Stimulated activated memory B cell treated with anti-CD40 and anti-IgM and Interleukin-4, amounts not matched to agents 10 μg/mL and 1 μg/mL and 100 μg/mL, for 72 hours (primary cell): ENCODE results near the gene TCTN1.
A peak's percentile ranks its signal among the peaks of the same experiment; 100 is the strongest.
"Not testable (repeated sequence)": the region's sequence is repeated elsewhere in the genome, so short reads cannot be mapped to it uniquely, and the experiment has no call there.

ENCODE experiments used
- ATAC-seq: fragments of 150-1000 bp; cut with Tn5 transposase; 2 replicates; pipeline ENCODE4 v1.10.0; 2021
- H3K27ac Mint-ChIP-seq: one replicate; pipeline ENCODE4 v1.8.0; 2022; ENCODE audit warnings: mild to moderate bottlenecking, mixed read lengths
- H3K27me3 Mint-ChIP-seq: one replicate; pipeline ENCODE4 v1.8.0; 2022; ENCODE audit warnings: mixed read lengths
- H3K36me3 Mint-ChIP-seq: one replicate; pipeline ENCODE4 v1.8.0; 2022; ENCODE audit warnings: mixed read lengths
- H3K4me1 Mint-ChIP-seq: one replicate; pipeline ENCODE4 v1.8.0; 2022; ENCODE audit warnings: mixed read lengths
- H3K4me3 Mint-ChIP-seq: one replicate; pipeline ENCODE4 v1.8.0; 2022; ENCODE audit warnings: mild to moderate bottlenecking, moderate library complexity, mixed read lengths
- H3K9me3 Mint-ChIP-seq: one replicate; pipeline ENCODE4 v1.8.0; 2022; ENCODE audit warnings: mixed read lengths

Gene TCTN1

DNA sequence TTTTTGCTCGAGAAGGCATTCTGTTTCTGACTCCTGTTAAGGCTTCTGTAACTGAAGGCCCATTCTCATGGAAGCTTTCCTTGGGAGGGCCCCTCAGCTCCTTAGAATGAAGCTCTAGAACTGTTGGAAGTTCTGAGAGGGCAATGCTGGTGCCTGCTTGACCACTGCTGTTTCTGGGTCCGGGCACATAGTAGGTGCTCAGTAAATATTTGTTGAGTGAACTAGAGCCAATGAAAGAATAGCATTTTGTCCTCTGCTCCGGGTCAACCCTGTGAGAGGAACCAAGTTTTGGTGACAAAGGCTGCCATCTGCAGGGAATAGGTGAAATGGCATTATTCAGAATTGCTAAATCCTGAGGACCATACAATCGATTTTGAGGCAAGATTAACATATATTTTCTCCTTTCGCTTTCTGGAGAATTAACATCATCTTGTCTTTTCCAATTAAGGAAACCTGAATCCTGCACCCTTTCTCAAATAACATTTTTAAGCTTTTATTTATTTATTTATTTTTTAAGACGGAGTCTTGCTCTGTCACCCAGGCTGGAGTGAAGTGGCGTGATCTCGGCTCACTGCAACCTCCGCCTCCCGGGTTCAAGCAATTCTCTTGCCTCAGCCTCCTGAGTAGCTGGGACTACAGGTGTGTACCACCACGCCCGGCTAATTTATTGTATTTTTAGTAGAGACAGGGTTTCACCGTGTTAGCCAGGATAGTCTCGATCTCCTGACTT lies 11.7 kb upstream of the TCTN1 start:
- ATAC-seq, result peak; percentile 53

GRCh38 chr12:110606253-110606611 lies 7.7 kb upstream of the TCTN1 start:
- H3K4me1 Mint-ChIP-seq, result peaks cover 43% of the 10 kb centered on the region
- peak overlapping the region; percentile 89 for H3K27ac Mint-ChIP-seq
- no peaks in the 10 kb centered on the region for H3K9me3 Mint-ChIP-seq

More for the DNA sequence above, 11.7 kb upstream of the TCTN1 start:
- Mint-ChIP-seq H3K27ac (peak overlapping the region; percentile 89), H3K4me1 (peaks cover 45% of the 10 kb centered on the region)
- H3K4me3 Mint-ChIP-seq, H3K9me3 Mint-ChIP-seq, H3K36me3 Mint-ChIP-seq, H3K27me3 Mint-ChIP-seq: not testable (repeated sequence)

GRCh38 chr12:110613071-110613770 lies 708 bp upstream of the TCTN1 start:
- H3K9me3 Mint-ChIP-seq, result no peaks in the 10 kb centered on the region
- H3K36me3 Mint-ChIP-seq, result no peaks in the 10 kb centered on the region
- no peaks in the 10 kb centered on the region for H3K27me3 Mint-ChIP-seq
- peaks cover 45% of the 10 kb centered on the region for H3K4me1 Mint-ChIP-seq
- ATAC-seq, result no peak
- H3K27ac Mint-ChIP-seq, result peak overlapping the region; percentile 93
- peak overlapping the region; percentile 89 for H3K4me3 Mint-ChIP-seq

More at GRCh38 chr12:110606253-110606611, 7.7 kb upstream of the TCTN1 start:
- no peak for ATAC-seq
- Mint-ChIP-seq H3K27me3 (no peaks in the 10 kb centered on the region), H3K36me3 (no peaks in the 10 kb centered on the region), H3K4me3 (peak overlapping the region; percentile 81)

GRCh38 chr12:110615171-110615570 lies 1.2 kb downstream of the TCTN1 start:
- H3K27me3 Mint-ChIP-seq, result no peaks in the 10 kb centered on the region
- H3K9me3 Mint-ChIP-seq, result no peaks in the 10 kb centered on the region
- no peaks in the 10 kb centered on the region for H3K36me3 Mint-ChIP-seq
- no peak for ATAC-seq
- peak overlapping the region; percentile 93 for H3K27ac Mint-ChIP-seq
- peaks cover 47% of the 10 kb centered on the region for H3K4me1 Mint-ChIP-seq
- peak overlapping the region; percentile 59 for H3K4me3 Mint-ChIP-seq

- Mint-ChIP-seq H3K27me3 (no peaks in the 10 kb centered on the region), H3K36me3 (no peaks in the 10 kb centered on the region), H3K4me1 (peaks cover 55% of the 10 kb centered on the region), H3K4me3 (no peak overlapping the region), H3K9me3 (no peaks in the 10 kb centered on the region), H3K27ac (peak overlapping the region; percentile 93)
- no peak for ATAC-seq
Measured at GRCh38 chr12:110616471-110617115, 2.7 kb downstream of the TCTN1 start.

DNA sequence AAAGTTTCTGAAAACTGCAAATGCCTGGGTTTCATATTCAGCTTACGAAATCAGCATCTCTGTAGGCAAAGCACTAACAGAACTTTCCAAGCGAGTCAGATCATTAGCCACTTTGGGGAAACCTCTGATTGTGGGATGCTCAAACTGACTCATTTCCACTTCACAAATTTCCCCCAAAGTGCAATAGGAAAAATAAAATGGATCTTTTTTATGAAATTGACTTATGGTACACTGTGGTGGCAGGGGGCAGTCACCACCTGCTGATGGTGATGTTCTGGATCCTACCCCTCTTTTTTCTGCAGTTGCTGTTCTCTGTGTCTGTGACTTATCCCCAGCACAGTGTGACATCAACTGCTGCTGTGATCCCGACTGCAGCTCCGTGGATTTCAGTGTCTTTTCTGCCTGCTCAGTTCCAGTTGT lies 5.6 kb downstream of the TCTN1 start:
- Mint-ChIP-seq H3K36me3 (peaks cover 9% of the 10 kb centered on the region), H3K27ac (peak overlapping the region; percentile 93), H3K27me3 (no peaks in the 10 kb centered on the region), H3K4me3 (peak overlapping the region; percentile 82), H3K4me1 (peaks cover 70% of the 10 kb centered on the region), H3K9me3 (no peaks in the 10 kb centered on the region)
- ATAC-seq, result peak; percentile 94

DNA sequence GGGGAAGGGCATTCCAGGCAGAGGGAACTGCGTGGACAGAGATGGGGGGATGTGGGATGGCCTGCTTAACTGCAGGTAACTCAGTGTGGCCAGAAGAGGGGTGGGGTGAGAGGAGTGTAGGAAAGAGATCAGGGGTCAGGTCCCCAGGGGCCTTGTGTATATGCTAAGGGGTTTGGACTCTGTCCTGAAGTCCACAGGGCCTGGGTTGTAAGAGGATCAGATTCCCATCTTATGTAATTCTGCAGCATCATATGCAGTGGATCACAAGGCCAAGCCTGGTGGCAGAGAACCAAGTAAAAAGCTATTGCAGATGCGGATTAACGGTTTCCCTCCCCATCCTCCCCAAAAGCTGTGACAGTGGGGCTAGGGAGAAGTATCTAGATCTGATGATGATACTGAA lies 8.7 kb downstream of the TCTN1 start:
- Mint-ChIP-seq H3K27ac (peak overlapping the region; percentile 83), H3K4me1 (peaks cover 60% of the 10 kb centered on the region), H3K27me3 (no peaks in the 10 kb centered on the region), H3K4me3 (no peak overlapping the region), H3K36me3 (peaks cover 14% of the 10 kb centered on the region), H3K9me3 (no peaks in the 10 kb centered on the region)
- ATAC-seq, result no peak

- Mint-ChIP-seq H3K4me1 (peaks cover 44% of the 10 kb centered on the region), H3K36me3 (peaks cover 22% of the 10 kb centered on the region), H3K27ac (peak overlapping the region; percentile 83), H3K9me3 (no peaks in the 10 kb centered on the region), H3K27me3 (no peaks in the 10 kb centered on the region), H3K4me3 (peak overlapping the region; percentile 68)
- ATAC-seq, result peak; percentile 81
Measured at GRCh38 chr12:110627500-110628195, 13.7 kb downstream of the TCTN1 start.

- Mint-ChIP-seq H3K27ac (peak overlapping the region; percentile 62), H3K4me1 (peaks cover 68% of the 10 kb centered on the region), H3K4me3 (no peak overlapping the region), H3K9me3 (no peaks in the 10 kb centered on the region), H3K27me3 (no peaks in the 10 kb centered on the region), H3K36me3 (peaks cover 14% of the 10 kb centered on the region)
- ATAC-seq, result no peak
Measured at GRCh38 chr12:110635055-110635454, 21.1 kb downstream of the TCTN1 start.

DNA sequence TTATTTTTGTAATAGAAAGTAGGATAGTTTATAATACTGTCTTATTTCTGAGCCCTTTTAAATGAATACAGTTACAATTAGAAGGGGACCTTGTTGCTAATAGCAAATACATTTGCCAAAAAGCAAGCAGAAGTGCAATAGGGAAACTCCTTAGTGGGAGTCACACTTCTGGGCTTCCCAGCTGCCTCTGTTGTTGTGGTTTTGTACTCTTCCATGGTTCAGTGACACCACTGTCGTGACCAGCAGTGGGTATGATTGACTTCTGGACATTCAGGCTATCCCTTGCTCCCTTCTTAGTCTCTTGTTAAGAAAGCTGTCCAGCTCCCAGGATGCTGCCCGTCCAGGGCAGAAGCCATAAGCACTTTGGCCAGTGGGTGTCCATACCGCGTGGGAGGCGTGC lies 22.6 kb downstream of the TCTN1 start:
- peaks cover 82% of the 10 kb centered on the region for H3K4me1 Mint-ChIP-seq
- peak overlapping the region; percentile 62 for H3K27ac Mint-ChIP-seq
- ATAC-seq, result peak; percentile 82
- no peaks in the 10 kb centered on the region for H3K9me3 Mint-ChIP-seq
- no peaks in the 10 kb centered on the region for H3K27me3 Mint-ChIP-seq
- H3K4me3 Mint-ChIP-seq, result no peak overlapping the region
- H3K36me3 Mint-ChIP-seq, result peaks cover 23% of the 10 kb centered on the region

- peak; percentile 69 for ATAC-seq
Measured at GRCh38 chr12:110637869-110638441, 24.0 kb downstream of the TCTN1 start.

GRCh38 chr12:110638796-110639195 lies 24.9 kb downstream of the TCTN1 start:
- Mint-ChIP-seq H3K4me3 (no peak overlapping the region), H3K4me1 (peaks cover 77% of the 10 kb centered on the region), H3K9me3 (no peaks in the 10 kb centered on the region), H3K36me3 (peaks cover 24% of the 10 kb centered on the region), H3K27ac (peak overlapping the region; percentile 62), H3K27me3 (no peaks in the 10 kb centered on the region)
- no peak for ATAC-seq

More at GRCh38 chr12:110637869-110638441, 24.0 kb downstream of the TCTN1 start:
- Mint-ChIP-seq H3K27me3 (no peaks in the 10 kb centered on the region), H3K27ac (peak overlapping the region; percentile 62), H3K4me3 (no peak overlapping the region), H3K4me1 (peaks cover 79% of the 10 kb centered on the region), H3K36me3 (peaks cover 18% of the 10 kb centered on the region), H3K9me3 (no peaks in the 10 kb centered on the region)

DNA sequence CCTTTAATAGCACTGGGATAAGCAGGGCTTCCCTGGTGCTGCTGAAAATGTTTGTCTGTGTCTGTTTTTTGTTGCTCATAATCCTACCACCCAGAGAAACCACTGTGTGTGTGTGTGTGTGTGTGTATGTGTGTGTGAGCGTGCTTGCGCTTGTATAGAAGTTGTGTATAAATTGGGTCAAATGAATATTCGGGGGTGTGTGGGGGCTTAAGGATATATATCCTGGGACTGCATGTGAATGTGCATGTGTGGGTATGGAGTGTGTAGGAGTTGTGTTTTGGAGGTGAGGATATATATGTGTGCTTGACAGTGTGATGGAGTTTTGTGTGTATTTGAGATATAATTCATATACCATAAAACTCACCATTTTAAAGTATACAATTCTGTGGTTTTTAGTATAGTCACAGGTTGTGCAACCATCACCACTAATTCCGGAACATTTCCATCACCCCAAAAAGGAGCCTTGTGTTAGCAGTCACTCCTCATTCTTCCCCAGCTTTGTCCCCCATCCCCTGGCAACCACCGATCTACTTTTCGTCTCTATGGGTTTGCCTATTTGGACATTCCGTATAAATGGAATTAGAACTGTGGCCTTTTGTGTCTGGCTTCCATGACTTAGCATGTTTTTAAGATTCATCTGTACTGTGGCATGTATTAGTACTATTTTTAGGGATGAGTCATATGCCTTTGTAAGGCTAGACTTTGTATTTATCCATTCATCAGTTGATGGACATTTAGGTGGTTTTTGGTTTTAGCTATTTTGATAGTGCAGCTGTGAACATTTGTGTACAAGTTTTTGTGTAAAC lies 25.6 kb downstream of the TCTN1 start:
- Mint-ChIP-seq H3K36me3 (peaks cover 29% of the 10 kb centered on the region), H3K27ac (peak overlapping the region; percentile 62), H3K27me3 (no peaks in the 10 kb centered on the region), H3K4me1 (peaks cover 83% of the 10 kb centered on the region), H3K9me3 (no peaks in the 10 kb centered on the region), H3K4me3 (no peak overlapping the region)
- no peak for ATAC-seq
